ENCODE results near the gene CAVIN2. TPM values are rescaled to one million over a fixed set of nuclear protein-coding genes. Genes with fewer than 3 reads are reported as not detected.

Gene CAVIN2
- total and polyA plus RNA-seq, 9 of the 15 experiments (the other 6 are each of a cell fraction or from before 2014, with no cell fraction given) = 20.6 to 92.4 (median 69.0) TPM

DNA sequence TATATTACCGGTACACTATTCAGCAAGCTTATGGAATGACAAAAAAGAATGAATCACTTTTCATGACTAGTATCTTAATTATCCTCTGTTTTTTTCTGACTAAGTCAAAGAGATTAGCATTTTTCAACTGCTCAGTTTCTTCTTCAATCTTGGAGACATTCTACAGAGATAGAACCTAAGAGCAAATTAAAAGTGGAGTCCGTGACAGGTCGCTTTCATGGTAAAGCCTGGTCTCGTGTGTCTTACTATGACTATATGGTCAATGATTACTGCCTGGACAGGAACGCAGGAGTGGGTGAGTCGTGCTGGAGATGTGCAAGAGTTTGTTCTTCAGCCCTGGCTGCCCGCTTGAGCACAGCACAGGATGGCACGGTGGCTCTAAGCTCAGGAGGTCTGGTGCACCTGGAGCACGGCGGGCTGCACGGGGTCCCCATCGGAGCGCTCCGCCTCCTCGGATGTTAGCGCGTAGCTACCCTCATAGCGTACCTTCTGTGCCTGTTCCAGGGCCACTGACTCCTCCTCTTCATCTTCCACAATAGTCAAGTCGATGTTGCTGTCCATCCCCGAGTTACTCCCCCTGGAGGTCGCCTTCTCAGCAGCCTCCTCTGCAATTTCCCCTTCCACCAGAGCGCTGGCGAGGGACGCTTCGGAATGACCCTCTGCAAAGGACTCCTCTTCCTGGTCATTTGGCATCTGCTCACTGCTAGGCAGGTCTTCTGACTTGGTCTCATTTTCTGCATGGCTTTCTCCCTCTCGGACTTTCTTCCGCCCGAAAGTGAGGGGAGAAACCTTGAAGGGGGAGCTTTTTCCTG, 11.1 kb downstream of the CAVIN2 start (continued):
- TF ChIP-seq POLR2AphosphoS5 (IDR thresholded peaks at IDR 0.05; ENCODE audit: control insufficient read depth, insufficient read depth, low read depth, low read length) (peak; percentile 35; the same call in 1 of the 2 replicates), RB1 (IDR thresholded peaks at IDR 0.05; ENCODE audit: low read depth) (peak; percentile 22; the same call in 1 of the 2 replicates), CTBP1 (IDR thresholded peaks at IDR 0.05; ENCODE audit: borderline replicate concordance) (peak; percentile 83), TEAD1 (CRISPR knock-in tag; IDR thresholded peaks at IDR 0.05) (peak; percentile 25 to 53; a peak in 2 of 4 replicates), ZFX (CRISPR knock-in tag; IDR thresholded peaks at IDR 0.05) (no peak), HNRNPK (IDR thresholded peaks at IDR 0.05; ENCODE audit: low read depth, low read length, poor library complexity, severe bottlenecking) (no peak), STAG1 (CRISPR knock-in tag; IDR thresholded peaks at IDR 0.05; ENCODE audit: borderline replicate concordance) (no peak), CSDE1 (IDR thresholded peaks at IDR 0.05) (no peak), STAT5A (IDR thresholded peaks at IDR 0.05; ENCODE audit: borderline replicate concordance, low read length) (peak; percentile 12; the same call in 1 of the 2 replicates), MYNN (IDR thresholded peaks at IDR 0.05) (peak; percentile 31; the same call in 1 of the 2 replicates), MYNN (CRISPR knock-in tag; IDR thresholded peaks at IDR 0.05) (no peak), RAD21 (CRISPR knock-in tag; conservative IDR thresholded peaks at IDR 0.05 in 1 of 2, IDR thresholded peaks at IDR 0.05 in 1 of 2) (peak; percentile 27 to 51; a peak in 3 of 4 replicates), MYC (IDR thresholded peaks at IDR 0.05; ENCODE audit: low read depth, low read length) (peak; percentile 62), MYC (CRISPR knock-in tag; IDR thresholded peaks at IDR 0.05; ENCODE audit: borderline replicate concordance, low read depth) (no peak), HNRNPLL (IDR thresholded peaks at IDR 0.05; ENCODE audit: low read depth, low read length, poor library complexity, severe bottlenecking) (peak; percentile 74), CXXC5 (CRISPR knock-in tag; IDR thresholded peaks at IDR 0.05) (peak; percentile 48), POLR2B (IDR thresholded peaks at IDR 0.05; ENCODE audit: low read depth, partially characterized antibody) (peak; percentile 67), KDM1A (IDR thresholded peaks at IDR 0.05) (peak in 1 of 2 experiments; percentile 34; a peak in 1 of 4 replicates), KDM5B (IDR thresholded peaks at IDR 0.05; ENCODE audit: insufficient replicate concordance, low read depth, low read length) (peak; percentile 62), HNRNPUL1 (IDR thresholded peaks at IDR 0.05; ENCODE audit: low read length) (no peak), MTA3 (IDR thresholded peaks at IDR 0.05; ENCODE audit: borderline replicate concordance) (0 out of 2 replicates have a peak, but pooled peaks have one; percentile 41), RBFOX2 (IDR thresholded peaks at IDR 0.05; ENCODE audit: low read depth, low read length) (peak; percentile 79), FOXK2 (conservative IDR thresholded peaks at IDR 0.05 in 1 of 2, IDR thresholded peaks at IDR 0.05 in 1 of 2; ENCODE audit: low read depth in 2 of 2) (peak in 1 of 2 experiments; percentile 32; a peak in 1 of 4 replicates), SIN3A (IDR thresholded peaks at IDR 0.05; ENCODE audit: borderline replicate concordance in 2 of 2, control insufficient read depth in 1 of 2, low read depth in 2 of 2, low read length in 2 of 2) (peak in 1 of 2 experiments; percentile 40; a peak in 1 of 4 replicates)
- TF ChIP-seq, protein P1, sequence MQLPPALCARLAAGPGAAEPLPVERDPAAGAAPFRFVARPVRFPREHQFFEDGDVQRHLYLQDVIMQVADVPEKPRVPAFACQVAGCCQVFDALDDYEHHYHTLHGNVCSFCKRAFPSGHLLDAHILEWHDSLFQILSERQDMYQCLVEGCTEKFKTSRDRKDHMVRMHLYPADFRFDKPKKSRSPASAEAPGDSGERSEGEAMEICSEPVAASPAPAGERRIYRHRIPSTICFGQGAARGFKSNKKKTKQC (CRISPR knock-in tag; IDR thresholded peaks at IDR 0.05) = no peak
- TF ChIP-seq, protein P2, sequence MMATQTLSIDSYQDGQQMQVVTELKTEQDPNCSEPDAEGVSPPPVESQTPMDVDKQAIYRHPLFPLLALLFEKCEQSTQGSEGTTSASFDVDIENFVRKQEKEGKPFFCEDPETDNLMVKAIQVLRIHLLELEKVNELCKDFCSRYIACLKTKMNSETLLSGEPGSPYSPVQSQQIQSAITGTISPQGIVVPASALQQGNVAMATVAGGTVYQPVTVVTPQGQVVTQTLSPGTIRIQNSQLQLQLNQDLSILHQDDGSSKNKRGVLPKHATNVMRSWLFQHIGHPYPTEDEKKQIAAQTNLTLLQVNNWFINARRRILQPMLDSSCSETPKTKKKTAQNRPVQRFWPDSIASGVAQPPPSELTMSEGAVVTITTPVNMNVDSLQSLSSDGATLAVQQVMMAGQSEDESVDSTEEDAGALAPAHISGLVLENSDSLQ (IDR thresholded peaks at IDR 0.05) = 0 out of 2 replicates have a peak, but pooled peaks have one; percentile 26

All from K562 (cell line).